NCI-H526 (cell line): ENCODE results near the gene OPN3.
"Not testable (repeated sequence)": the region's sequence is repeated elsewhere in the genome, so short reads cannot be mapped to it uniquely, and the experiment has no call there.

Source experiments
- DNase-seq, 2 experiments: peaks; one replicate each; lab custom pipeline; 2025; lab: John Stamatoyannopoulos, UW

OPN3 gene

GRCh38 chr1:241640149-241640866 is at the start of gene OPN3, which contains the start of gene CHML:
Gene OPN3, minus strand, starts transcription at chr1:241640369. Its CDS starts 115 bp downstream, at chr1:241640254.
Gene CHML, minus strand, starts transcription at chr1:241640369. Its CDS starts 4,603 bp downstream, at chr1:241635766.
- DNase-seq = peak; percentile 23 to 92

- no peak for DNase-seq
These were observed 48.8 kb upstream of the OPN3 start for GRCh38 chr1:241688940-241689368.

- no peak for DNase-seq
These were observed 43.9 kb upstream of the OPN3 start for GRCh38 chr1:241684108-241684507.

- DNase-seq = no peak
These were observed 42.8 kb upstream of the OPN3 start for GRCh38 chr1:241682921-241683320.

- not testable (repeated sequence) for DNase-seq
These were observed 41.8 kb upstream of the OPN3 start for GRCh38 chr1:241681861-241682448.

- DNase-seq = no peak
These were observed 39.8 kb upstream of the OPN3 start for GRCh38 chr1:241679961-241680360.

- DNase-seq = no peak
These were observed 39.2 kb upstream of the OPN3 start for GRCh38 chr1:241679404-241679803.

- DNase-seq = no peak
These were observed 38.4 kb upstream of the OPN3 start for GRCh38 chr1:241678536-241678935.

- no peak for DNase-seq
These were observed 37.0 kb upstream of the OPN3 start for GRCh38 chr1:241677201-241677600.

GRCh38 chr1:241675983-241676382 is 35.8 kb upstream of the OPN3 start:
- no peak for DNase-seq

GRCh38 chr1:241674805-241675384 is 34.7 kb upstream of the OPN3 start:
- DNase-seq = no peak

GRCh38 chr1:241672301-241672700 is 32.1 kb upstream of the OPN3 start:
- DNase-seq = no peak

- DNase-seq = no peak
These were observed 26.2 kb upstream of the OPN3 start for GRCh38 chr1:241666419-241666818.

GRCh38 chr1:241660424-241660972 is 20.3 kb upstream of the OPN3 start:
- DNase-seq = no peak

- not testable (repeated sequence) for DNase-seq
These were observed 18.8 kb upstream of the OPN3 start for GRCh38 chr1:241659016-241659415.

GRCh38 chr1:241658081-241658793 is 18.1 kb upstream of the OPN3 start:
- DNase-seq = no peak

GRCh38 chr1:241654641-241655040 is 14.5 kb upstream of the OPN3 start:
- DNase-seq = no peak

- DNase-seq = no peak
These were observed 13.8 kb upstream of the OPN3 start for GRCh38 chr1:241654019-241654418.

- no peak for DNase-seq
These were observed 11.8 kb upstream of the OPN3 start, which contains the start of gene WDR64 for GRCh38 chr1:241652012-241652411. Gene WDR64, plus strand, starts transcription at chr1:241652281. Its CDS starts 204 bp downstream, at chr1:241652485.

- DNase-seq = no peak
These were observed 8.0 kb upstream of the OPN3 start for GRCh38 chr1:241648159-241648558.

- DNase-seq = no peak
These were observed 7.5 kb upstream of the OPN3 start for GRCh38 chr1:241647658-241648057.

GRCh38 chr1:241646201-241646600 is 6.0 kb upstream of the OPN3 start:
- no peak for DNase-seq
